GM19468 (cell line): ENCODE data around the gene DCAF4.
"Not testable (repeated sequence)": the region's sequence is repeated elsewhere in the genome, so short reads cannot be mapped to it uniquely, and the experiment has no call there.

Source experiments
- ATAC-seq: cut with Tn5 transposase; IDR thresholded peaks from one replicate; pipeline ENCODE4 v1.9.1; 2021; ENCODE audit warnings: mild to moderate bottlenecking, moderate library complexity, moderate number of reproducible peaks; ENCODE audit not compliant: unreplicated experiment; ENCODE audit errors: extremely low read depth

DCAF4 gene

DNA sequence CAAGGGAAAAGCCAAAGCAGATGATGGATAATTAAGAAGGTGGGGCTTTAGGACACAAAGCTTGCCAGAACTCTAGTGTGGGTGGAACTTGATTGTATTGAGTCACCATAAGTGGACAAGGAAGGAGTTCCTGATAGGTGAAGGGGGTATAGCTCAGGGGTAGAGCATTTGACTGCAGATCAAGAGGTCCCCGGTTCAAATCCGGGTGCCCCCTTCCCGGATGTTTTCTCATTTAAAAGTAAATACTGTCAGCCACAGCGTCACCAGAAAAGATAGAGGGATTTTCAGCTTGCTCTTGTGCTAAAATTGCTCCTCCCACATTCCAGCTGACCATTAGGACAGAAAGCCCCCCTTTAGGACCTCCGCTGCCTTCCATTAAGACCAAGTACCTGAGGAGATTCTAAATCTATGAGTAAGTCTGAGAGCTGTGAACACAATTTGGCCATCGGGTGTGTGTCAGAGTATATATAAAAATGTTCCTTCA is 36.6 kb downstream of the DCAF4 start:
- no peak for ATAC-seq

DNA sequence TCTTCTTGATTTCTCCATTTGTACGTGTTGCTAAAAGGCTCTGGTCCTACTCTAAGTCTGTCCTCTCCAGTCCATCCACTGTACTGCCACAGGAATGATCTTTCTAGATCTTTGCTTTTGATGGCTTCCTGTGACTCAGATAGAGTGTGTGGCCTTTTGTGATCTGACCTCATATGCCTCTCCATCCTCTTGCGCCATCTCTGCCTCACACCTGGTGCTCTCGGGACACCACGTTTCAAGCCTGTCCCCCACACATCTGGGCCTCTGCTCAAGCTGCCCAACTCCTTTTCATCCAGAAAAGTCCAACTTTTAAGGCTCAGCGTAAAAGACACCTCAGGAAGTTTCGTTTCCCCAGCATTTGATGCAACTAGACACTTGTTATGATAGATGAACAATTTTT is 39.0 kb downstream of the DCAF4 start:
- ATAC-seq: no peak

DNA sequence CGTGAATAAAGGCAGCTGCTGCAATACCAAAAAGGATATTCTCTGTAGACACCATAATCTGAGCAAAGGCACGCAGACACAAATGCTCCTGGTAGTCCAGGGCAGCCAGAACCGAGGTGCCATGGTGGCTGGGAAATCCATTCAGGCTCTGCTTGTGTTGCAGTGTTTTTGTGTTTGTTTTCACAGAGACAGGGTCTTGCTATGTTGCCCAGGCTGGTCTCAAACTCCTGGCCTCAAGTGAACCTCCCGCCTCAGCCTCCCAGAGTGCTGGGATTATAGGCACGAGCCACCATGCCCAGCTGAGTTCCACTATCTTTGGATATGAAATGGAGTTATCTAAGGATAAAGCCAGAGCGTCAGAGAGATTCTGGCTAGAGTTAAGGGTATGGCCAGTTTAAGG is 39.8 kb downstream of the DCAF4 start:
- no peak for ATAC-seq

DNA sequence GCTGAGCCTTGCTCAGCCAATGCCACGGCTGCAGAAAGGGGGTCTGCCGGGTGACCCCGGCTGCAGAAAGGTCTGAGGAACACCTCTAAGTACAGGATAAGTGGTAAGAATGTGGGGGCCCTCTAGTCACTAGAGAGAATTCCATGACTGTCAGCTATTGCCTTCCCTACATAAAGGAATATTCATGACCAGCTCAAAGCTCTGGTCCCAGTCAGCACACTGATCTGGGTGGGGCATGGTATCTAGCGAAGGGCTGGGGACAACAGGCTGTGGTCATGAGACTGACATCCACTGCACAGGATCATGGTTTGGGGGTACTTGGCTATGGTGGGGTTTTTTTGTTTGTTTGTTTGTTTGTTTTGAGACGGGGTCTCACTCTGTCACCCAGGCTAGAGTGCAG is 42.1 kb downstream of the DCAF4 start:
- no peak for ATAC-seq

DNA sequence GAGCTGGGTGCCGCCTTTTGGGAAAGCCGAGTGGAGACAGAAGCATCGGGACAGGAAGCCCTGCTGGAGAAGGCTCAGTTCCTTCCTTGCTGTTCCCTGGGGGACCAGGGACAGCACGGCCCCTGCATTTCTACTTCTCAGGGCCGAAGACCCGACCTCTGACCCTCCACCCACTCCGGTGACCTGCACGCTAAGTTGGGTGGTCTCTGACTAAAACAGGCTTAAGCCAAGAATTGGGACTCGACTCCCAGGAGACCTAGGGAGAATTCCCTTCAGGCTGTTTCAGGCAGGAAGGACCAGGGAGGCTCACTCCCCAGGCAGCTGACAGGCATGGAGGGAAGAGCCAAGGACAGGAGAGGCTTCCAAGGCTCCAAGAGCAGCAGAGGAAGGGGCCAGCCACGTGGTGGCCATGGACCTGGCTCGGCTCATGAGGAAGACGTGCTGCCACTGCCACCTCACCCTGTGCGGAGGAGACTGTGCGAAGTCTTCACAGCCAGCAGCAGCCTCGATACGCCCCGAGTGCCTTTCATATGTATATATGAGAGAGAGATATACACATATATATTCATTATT is 43.9 kb downstream of the DCAF4 start:
- ATAC-seq: no peak

DNA sequence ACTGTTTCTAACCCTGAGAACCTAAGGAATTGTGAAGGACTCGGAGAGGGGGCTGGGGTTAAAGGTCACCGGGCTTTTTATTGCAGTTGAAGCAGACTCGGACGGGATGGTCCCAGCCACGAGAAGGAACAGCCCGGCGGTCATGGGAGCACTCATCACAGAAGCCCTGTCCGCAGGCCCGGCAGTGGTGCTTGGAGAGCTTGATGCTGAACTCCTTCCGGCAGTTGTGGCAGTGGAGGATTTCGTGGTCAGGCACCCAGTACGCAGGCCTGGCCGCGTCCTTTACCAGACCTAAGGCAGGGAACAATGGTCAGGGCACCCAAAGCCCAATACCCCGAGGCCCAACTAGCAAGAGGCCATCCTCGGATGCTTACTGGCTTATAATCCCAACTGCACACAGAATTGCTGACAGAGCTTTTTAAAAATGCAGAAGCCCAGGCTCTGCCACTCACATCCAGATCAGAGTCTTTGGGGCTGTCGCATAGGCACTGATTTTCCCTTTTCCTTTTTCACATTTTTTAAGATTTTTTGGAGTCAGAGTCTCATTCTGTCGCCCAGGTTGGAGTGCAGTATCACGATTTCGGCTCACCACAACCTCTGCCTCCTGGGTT is 44.7 kb downstream of the DCAF4 start:
- ATAC-seq: no peak

DNA sequence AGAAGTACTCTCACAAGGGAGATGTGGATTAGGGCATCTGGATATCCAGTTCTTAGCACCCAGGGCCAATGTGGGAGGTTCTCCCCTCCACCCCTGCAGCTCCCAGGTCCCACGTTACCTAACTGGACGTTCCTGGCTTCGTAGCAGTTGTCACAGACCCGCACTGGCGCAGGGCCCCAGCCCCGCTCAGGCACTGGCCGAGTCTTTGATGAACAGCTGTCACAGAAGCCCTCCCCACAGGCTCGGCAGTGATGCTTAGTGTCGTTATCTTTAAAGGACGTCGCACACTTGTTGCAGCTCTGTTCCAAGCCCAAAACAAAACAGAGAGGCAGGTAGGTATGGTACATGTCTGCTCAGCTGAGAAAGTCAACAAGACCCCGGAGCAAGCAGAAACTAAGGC is 48.4 kb downstream of the DCAF4 start:
- no peak for ATAC-seq

DNA sequence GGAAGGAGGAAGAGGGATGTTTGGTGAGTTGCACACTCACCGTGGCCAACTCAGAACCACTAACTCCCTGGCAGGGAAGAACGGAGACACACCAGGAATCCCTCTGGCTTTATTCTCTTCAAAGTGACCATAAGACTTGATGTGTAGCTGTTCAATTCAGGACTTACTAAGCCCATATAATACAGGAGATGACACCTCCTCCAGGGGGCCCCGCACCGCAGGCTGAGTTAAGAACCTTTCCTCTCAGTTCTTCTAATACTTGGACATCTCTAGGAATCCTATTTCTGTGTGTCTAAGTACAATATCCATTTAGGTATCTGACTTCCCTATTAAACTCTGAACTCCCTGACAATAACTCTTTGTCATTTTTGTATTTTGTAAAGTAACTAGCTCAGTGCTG is 49.5 kb downstream of the DCAF4 start:
- no peak for ATAC-seq

DNA sequence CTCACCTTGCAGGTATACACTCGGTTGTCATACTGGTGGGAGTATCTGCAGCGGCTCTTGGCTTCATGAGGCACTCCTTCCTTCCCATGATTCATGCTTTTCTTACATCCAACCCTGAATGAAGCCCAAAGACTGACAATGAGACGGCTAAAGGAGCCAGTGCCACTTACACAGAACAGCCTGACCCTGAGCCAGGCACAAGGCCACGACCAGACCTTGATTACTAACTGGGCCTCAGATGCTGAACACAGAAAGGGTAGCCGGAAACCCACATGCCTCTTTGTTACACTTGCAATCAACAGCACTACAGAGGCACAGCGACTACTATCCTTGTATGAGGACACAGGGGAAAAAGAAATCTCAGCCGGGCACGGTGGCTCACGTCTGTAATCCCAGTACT is 52.6 kb downstream of the DCAF4 start:
- no peak for ATAC-seq

DNA sequence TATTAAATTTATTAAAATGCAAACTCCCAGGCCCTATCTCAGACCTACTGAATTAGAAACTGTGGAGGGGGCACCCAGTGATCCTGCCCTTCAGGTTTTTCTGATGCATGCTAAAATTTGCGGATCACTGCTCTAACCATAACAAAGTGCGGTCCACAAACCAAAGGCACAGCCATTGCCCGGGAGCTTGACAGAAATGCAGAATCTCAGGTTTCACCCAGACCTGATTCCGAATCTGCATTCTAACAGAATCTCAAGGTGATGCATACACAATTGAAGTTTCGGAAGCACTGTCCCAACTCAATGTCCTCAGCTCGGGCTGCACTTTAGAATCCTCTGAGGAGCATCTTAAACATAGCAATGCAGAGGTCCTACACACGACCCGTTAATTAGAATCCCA is 54.6 kb downstream of the DCAF4 start:
- ATAC-seq: no peak

DNA sequence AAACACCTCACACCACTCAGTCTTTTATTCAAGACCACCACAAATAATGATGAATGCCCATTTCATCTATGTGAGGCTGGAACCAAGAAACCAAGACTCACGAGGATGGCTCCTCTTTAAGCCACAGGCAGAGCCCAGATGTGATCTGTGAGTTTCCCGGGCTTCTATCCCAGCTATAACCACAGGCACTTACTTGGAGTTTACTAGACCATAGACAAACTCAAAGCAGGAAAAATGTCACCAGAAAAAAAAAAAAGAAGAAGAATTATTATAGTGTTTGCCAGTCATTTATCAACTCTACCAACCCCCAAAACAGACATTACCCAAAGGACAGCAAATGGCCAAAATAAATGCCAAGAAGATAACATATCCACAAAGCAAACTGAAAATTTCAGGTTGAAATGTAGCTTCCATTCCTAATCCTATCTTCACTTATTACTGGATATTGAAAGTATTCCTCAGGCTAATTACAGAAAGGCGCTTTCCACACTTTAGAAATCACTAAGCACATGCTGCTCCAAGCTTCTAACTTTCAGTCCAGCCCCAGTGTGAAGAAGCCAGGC is 56.0 kb downstream of the DCAF4 start:
- no peak for ATAC-seq

DNA sequence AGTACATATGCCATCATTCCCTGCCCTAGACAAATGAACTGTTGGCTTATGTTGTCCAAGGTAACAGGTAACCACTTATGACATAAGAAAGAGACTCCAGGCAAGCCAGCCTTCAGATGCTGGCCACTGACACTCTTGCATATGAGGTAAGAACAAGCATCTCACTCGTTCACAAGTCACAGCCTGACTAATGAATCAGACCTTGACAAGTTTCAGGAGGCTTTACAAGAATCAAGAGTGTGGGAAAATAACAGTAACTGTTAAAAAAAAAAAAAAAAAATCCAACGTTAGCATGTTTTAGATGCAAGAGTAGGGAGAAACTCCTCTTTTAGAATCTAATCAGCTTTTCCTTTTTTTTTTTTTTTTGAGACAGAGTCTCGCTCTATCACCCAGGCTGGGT is 60.0 kb downstream of the DCAF4 start:
- ATAC-seq: no peak

DNA sequence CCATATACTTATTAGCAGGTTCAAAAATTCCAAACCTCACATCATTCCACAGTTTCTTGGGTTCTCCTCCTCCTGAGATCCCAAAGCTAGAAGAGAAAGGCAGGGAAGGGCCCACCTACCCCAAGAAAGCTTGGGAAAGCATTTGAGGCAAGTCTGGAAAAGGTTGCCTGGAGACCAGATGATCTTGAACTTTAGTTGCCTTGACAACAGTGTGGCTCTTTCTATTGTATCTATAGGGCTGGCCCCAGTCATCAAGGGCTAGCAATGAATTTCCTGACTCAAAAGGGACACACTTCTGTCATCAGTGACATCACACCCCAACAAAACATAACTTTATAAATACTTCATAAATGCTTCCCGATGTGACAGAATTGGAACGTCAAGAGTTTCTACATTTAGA is 60.6 kb downstream of the DCAF4 start:
- no peak for ATAC-seq

DNA sequence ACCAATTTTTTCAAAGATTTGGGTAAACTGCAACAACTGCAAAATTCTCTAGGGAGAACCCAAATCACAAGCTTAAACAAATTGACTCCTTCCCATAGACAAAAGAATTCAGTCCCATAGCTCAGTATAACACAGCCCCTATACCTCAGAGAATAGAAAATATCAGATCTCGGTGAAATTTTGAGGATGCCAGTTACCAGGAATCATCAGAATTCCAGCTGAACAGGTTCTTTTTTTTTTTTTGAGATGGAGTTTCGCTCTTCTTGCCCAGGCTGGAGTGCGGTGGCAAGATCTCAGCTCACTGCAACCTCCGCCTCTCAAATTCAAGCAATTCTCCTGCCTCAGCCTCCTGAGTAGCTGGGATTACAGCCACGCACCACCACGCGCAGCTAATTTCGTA is 63.9 kb downstream of the DCAF4 start:
- no peak for ATAC-seq

DNA sequence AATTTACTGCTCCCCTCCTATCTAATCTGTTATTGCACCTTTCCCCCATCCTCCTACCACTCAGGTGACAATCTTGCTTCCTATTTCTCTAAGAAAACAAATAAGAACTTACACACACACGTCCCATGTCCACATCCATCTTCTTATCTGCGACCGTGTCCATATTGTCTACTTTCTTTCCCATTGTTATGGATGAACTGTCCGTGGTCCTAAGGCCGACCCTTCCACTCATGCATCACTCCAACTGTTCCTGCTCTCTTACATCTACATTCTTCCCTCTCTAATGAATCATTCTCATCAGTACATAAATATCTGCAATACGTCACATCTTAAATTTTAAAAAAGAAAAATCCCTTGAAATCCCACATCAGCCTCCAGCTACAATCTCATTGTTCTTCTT is 70.7 kb downstream of the DCAF4 start:
- ATAC-seq: no peak

DNA sequence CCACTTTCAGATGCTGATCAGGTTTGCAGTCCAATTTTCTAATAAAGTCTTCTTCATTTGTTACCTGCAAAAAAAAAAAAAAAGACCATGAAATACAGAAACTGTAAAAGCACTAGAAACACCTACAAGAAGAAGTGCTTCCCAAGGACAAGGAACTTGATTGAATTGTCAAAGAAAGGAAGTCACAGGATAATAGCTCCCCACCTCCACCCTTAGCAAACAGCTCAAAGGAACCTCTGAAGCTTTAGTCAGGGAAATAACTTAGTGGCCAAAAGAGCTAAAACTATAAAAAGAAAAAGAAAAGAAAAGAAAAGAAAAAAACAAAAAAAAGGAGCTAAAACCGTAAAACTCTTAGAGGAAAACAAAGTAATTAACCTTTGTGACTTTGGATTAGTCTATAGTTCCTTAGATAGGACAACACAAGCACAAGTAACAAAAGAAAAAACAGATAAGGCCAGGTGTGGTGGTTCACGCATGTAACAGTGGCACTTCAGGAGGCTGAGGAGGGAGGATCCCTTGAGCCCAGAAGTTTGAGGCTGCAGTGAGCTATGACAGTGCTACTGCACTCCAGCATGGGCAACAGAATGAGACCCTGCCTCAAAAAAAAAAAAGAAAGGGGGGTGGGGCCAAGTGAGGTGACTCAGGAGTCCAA is 72.1 kb downstream of the DCAF4 start:
- no peak for ATAC-seq

DNA sequence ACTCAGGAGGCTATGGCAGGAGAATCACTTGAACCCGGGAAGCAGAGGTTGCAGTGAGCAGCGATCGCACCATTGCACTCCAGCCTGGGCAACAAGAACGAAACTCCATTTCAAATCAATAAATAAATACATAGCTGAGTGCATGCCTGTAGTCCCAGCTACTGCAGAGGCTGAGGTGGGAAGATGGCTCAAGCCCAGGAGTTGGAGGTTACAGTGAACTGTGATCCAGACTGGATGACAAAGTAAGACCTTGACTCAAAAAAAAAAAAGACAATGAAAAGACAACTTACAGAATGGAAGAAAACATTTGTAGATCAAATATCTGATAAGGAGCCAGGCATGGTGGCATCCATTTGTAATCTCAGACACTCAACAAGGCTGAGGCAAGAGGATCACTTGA is 73.1 kb downstream of the DCAF4 start:
- ATAC-seq: no peak

DNA sequence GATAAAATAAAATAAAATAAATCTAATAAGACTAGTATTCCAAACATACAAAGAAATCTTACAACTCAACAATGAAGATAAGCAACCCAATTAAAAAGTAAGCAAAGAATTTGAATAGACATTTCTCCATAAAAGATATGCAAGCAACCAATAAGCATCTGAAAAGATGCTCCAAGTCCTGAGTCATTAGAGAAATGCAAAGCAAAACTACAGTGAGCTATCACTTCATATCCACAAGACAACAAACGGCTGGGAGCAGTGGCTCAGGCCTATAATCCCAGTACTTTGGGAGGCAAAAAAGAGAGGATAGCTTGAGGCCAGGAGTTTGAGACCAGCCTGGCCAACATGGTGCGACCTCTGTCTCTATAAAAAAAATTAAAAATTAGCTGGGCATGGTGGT is 73.8 kb downstream of the DCAF4 start:
- no peak for ATAC-seq

DNA sequence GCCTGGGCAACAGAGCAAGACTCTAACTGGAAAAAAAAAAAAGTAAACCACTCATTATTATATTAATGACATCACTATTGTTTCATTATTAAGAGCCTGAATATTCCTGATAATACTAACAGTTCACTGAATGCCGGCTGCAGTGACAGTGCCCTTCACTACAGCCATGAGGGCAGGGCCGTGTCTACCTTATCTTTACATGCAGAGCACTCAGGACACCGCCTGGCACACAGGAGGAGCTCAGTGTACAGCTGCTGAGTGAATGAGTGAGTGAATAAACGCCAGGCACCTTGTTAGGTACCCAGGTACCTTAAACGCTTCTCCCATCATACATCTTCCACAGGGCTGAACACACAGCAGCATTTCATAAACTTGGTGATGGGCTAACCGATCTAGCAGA is 77.4 kb downstream of the DCAF4 start:
- ATAC-seq: no peak

DNA sequence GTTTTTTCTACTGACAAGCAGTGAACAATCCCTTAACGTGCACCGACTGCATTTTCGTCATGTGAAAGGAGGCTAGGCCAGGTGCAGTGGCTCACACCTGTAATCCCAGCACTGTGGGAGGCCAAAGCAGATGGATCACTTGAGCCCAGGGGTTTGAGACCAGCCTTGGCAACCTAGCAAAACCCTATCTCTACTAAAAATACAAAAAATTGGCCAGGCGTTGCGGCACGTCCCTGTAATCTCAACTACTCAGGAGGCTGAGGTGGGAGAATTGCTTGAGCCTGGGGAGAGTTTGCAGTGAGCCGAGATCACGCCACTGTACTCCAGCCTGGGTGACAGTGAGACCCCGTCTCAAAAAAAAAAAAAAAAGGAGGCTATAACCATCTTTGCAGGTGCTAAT is 78.4 kb downstream of the DCAF4 start:
- not testable (repeated sequence) for ATAC-seq

DNA sequence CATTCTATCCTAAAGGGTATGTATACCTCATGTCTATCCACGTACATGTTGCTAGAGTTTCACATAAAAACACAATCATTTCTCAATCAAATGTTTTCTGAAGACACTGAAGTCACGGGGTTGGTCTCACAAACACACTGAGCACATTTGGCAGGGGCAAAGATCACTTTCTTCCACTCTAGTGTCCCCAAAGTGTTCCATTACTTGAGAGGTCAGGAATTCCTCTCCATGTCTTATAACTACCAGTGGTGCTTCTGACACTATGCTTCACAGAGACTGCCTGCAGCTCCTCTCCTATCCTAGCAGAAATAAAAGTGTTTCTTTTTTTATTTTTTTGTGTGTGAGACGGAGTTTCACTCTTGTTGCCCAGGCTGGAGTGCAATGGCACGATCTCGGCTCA is 81.6 kb downstream of the DCAF4 start:
- ATAC-seq: no peak

DNA sequence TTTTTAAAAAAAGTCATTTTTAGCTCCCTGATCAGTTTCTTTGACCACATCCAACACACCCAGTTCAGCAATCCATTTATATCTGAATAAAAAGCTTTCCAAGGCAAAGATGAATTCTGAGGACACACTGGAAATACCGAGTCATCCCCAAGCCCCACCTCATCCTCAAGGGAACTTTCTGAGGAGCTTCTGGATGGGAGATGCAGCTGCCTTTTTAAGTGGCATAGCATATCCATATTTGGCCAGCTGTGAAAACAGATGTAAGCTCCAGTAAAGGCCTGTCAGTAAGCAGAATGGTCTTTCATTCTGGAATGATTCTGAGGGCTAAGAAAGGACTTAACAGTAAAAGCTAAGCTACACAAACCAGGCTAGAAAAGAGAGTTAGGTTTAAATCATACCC is 82.2 kb downstream of the DCAF4 start:
- ATAC-seq: no peak
